D341Med (cell line): ENCODE results near the gene RABL6.
"Not testable (repeated sequence)": the region's sequence is repeated elsewhere in the genome, so short reads cannot be mapped to it uniquely, and the experiment has no call there.

Source experiments
- DNase-seq: peaks from one replicate; pipeline ENCODE4 v3.0.0; 2012; ENCODE audit warnings: low spot score

The RABL6 gene

DNA sequence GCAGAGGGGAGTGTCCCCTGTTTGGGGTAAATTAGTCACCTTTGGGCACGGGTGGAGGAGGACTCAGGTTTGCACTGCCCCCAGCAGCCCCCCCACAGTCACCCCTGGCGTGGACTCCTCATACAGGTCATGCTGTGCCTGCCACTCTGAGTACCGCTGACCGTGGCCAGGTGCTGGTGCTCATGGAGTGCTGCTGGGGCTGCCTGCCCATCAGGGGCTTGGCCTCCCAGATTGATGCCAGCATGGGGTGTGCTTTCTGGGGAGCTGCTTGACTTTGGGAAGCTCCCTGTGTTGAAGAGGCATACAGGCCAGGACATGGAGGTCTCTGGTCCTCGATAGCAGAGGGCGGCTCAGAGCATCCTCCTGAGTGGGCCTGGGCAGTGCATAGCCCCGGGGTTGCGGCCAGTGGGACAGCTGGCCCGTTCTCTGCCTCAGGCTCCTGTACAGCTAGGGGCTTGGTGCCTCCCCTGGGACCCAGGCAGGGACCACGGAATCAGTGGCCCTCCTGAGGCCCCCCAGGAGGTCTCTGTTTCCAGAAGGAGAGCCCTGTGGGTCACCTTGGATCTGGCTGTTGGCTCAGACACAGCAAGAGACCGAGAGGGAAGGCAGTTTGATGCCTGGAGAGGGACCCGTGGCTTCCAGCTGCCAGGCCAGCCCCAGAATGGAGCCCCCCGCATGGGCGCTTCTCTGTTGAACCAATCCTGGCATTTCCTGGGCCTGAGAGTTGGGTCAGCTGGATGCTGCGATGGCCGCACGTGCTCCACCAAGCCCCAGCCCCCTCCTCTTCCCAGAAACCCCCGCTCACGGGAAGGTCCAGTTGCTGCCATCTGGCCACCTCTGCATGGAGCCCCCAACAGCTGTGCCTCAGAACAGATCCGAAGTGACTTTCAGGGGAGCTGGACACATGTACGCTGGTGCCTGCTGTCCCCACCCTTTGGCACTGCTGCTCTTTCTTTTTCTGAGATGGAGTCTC lies 28.5 kb downstream of the RABL6 start:
- DNase-seq = no peak

DNA sequence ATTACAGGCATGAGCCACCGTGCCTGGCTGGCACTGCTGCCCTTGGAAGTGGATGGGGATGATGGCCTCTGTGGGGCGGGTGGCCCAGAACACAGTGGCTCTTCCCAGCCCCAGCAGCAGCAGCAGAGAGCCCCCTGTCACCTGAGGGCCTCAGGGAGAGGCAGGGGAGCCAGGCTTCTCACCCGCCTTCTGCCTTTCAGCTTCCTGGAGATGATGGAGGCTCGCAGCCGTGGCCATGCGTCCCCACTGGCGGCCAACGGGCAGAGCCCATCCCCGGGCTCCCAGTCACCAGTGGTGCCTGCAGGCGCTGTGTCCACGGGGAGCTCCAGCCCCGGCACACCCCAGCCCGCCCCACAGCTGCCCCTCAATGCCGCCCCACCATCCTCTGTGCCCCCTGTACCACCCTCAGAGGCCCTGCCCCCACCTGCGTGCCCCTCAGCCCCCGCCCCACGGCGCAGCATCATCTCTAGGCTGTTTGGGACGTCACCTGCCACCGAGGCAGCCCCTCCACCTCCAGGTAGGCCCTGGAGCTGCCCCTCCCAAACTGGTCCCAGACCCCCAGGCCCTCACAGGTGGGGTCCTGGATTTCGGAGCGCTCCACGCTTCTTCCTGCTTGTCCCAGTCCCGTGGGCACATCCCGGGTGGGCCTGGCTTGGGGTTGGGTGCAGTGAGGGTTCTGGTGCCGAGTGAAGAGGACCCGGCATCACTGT lies 29.6 kb downstream of the RABL6 start:
- no peak for DNase-seq

DNA sequence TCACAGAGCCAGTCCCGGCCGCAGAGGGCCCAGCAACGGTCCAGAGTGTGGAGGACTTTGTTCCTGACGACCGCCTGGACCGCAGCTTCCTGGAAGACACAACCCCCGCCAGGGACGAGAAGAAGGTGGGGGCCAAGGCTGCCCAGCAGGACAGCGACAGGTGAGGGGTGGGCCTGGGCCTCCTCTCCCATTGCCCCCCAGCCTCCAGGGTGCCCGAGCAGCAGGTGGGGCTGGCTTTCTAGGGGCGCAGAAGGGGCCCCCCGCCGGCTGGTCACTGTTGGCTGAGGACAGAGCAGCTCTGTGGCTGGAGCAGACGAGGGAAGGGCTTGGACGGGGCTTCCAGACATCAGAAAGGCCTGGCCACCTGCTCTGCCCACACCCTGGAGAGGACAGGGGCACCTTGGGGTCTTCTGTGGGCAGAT lies 30.1 kb downstream of the RABL6 start:
- not testable (repeated sequence) for DNase-seq

DNA sequence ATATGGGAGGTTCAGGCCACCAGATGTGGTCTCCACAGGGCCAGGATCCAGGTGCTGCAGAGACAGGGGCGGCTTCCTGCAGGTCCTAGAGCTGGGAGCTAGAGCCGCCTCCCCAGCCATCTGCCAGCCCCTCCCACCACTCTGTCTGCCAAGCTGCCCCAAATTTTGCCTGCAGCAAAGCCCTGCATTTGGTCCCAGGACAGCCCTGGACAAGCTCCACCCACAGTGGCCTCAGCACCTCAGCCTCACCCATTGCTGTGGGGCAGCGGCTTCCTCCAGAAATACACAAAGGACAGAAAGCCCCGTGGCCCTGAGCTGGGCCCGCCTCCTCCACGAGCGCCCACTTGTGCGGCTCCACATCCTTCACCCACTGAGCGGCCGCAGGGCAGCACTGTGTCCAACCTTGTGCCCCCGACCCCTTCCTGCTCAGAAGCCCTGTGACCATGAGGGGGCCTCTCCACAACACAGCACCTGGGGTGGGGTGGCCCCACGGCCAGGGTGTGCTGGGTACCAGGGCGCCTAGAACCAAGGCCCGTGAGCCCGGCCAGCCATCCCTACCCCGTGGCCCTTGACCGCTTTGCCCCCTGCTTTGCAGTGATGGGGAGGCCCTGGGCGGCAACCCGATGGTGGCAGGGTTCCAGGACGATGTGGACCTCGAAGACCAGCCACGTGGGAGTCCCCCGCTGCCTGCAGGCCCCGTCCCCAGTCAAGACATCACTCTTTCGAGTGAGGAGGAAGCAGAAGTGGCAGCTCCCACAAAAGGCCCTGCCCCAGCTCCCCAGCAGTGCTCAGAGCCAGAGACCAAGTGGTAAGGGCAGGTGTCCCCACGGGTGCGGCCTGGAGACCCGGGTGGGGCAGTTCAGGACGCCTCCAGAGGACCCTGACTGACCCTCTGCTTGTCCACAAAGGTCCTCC lies 30.8 kb downstream of the RABL6 start:
- DNase-seq = no peak

DNA sequence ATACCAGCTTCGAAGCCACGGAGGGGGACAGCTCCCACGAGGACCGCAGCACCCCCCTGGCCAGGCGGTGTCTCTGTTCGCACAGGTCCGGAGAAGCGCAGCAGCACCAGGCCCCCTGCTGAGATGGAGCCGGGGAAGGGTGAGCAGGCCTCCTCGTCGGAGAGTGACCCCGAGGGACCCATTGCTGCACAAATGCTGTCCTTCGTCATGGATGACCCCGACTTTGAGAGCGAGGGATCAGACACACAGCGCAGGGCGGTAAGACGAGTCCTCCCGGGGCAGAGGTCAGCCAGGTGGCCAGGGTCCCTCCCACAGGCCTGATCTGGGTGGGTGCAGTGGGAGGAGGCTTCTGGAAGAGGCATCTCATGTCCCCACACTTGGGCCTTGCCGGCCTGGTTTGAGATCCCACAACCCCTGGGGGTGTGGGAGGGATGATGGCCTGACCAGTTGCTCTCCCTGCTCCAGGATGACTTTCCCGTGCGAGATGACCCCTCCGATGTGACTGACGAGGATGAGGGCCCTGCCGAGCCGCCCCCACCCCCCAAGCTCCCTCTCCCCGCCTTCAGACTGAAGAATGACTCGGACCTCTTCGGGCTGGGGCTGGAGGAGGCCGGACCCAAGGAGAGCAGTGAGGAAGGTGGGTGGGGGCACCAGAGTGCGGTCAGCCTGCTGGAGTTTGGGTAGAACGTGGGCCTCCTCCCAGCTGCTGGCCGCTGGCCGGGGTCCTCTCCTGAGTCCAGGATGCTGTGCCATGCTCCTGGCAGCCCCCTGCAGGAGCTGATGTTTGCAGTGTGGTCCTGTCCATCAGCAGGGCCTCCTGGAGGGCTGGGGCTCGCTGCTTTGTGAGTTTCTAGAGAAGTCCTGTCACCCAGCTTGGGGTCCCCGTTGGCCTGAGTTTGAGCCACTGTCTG lies 31.7 kb downstream of the RABL6 start:
- DNase-seq = no peak

DNA sequence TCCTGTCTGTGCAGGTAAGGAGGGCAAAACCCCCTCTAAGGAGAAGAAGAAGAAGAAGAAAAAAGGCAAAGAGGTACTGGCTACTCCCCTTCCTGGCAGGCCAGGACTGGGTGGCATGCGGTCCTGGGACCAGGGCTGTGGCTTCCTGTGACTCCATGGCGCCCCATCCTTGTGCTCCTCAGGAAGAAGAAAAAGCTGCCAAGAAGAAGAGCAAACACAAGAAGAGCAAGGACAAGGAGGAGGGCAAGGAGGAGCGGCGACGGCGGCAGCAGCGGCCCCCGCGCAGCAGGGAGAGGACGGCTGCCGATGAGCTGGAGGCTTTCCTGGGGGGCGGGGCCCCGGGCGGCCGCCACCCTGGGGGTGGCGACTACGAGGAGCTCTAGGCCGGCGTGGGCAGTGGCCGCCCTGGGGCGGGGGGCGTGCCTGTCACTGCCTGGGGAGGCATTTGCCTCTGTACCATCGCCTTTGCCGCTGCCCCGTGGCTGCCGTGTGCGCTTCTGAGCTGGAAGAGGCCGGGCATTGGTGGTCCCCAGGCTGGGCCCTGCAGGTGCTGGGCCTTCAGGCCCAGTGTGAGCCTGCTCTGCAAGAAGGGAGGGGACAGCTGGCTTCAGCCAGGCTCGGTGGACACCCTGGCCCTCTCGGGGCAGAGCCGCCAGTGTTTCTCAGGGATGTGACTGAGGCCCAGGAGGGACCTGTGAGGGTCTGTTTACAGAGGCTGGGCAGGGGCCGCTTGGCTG lies 32.6 kb downstream of the RABL6 start:
- DNase-seq = no peak

DNA sequence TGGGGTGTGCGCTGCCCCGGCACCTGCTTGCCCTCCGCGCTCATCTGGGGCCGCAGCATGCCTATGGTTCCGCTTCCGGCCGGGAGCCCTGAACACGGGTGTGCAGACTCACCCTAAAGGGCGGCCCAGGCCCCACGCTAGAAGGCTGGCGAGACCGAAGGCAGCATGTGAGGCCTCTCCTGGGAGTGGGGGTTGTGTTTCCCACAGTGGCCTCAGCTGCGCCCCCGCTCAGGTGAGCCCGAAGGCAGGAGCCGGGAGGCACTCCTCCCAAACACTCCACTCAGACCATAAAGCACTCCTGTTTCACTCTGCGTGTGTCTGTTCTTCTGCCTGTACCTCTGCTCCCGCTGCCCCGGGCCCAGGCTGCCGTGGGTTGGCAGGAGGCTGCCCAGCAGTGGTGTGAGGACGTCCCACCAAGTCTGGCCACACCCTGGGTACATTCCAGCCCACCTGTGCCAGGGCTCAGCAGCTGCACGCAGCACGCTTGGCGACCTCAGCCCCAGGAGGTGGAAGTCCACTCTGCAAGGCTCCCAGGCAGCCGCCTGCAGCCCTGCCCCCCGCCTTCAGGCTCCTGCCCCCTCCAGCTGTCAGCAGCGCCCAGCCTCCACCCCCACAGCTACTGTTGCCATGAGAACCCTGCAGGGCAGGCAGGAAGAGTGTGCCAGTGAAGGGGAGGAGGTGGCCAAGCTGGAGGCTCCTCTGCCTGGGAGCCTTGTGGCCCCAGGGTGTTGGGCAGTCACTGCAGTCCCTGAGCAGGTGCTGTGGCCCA lies 33.3 kb downstream of the RABL6 start:
- DNase-seq = peak; percentile 75

DNA sequence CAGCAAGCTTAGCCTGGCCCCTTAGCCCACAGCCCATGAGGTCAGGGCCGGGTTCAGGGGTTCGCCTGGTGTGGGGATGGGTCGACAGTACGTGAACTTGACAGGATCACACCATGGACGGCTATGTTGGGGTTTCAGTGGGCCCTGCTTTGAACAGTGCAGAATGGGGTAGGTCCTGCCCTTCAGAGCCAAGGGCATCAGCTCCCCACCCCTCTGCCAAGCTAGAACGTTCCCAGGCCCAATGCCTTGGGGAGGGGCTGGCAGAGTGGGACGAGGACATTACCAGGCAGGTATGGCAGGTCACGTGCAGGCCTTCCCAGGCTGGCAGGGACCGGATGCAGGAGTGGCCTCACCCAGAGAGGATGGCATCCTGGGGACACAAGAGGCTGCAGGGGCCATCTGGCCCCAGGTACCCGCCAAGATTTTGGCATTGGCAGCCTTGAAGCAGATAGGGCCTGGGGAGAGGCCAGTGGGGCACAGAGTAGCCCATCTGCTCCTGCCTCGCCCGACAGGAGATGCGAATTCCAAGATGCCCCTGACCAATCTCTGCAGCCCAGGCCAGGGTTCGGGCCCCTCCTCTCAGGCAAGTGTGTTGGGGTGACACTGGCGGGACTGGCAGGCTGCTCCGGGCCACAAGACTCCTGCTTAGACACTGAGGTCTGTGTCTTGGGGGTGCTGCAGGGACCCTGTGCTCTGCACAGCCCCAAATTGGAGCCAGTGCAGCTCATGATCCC lies 34.1 kb downstream of the RABL6 start:
- DNase-seq = not testable (repeated sequence)

DNA sequence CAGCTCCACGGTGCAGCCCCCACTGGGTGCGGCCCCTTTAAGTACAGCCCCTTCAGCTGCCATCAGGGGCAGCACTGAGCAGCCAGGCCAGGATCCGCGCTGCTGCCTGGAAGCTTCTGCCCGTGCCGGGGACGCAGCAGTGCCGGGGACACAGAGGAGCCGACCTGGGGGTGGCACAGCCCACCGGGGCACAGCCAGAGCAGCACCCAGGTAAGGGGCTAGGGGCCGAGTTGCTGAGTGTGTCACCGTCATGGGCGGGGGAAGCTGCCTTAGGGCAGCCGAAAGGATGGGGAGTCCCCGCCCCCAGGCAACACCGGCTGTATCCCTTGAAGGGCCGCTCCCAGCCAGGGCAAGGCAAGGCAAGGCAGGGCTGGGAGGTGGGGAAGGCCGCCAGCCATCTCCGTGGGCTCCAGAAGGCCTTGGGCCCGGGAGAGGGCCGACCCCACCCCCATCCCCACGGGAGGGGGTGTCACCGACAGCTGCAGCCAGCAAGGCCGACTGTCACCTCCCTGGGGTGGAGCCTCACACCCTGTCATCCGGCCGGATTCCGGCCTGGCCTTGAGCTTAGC lies 34.7 kb downstream of the RABL6 start, which contains the start of gene AJM1:
Gene AJM1, plus strand, starts transcription at position 99 of the 569 bp plus-strand sequence. CDS start 1,937 bp downstream, outside the sequence.
- DNase-seq = peak; percentile 84

DNA sequence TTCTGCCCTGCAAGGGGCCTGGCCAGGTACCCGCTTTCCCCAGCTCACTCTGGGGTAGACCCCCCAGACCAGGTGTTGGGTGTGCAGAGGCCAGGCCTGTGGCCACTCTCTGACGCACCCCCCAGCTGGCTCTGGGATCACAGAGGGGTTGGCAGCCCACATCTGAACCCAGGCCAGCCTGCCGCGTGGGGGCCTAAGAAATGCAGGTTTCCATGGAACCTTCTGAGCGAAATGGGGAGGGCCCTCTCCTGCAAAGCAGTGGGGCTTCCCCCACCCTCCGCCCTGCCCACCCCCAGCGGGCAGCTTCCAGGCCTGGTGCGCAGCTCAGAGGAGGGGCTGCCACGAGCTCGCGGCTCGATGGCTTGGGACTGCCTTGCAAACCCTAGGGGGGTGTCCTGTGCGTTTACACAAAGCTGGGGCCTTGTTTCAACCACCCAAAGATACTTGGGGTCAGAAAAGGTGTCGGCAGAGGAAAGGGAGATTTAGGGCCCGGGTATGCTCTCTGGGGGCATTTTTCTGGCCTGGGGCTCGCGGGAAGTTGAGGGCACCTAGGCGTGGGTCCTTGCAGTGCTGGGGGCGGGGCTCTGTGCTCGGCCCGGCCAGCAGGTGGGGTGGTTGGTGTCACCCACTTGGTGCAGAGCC lies 35.5 kb downstream of the RABL6 start:
- DNase-seq = not testable (repeated sequence)

DNA sequence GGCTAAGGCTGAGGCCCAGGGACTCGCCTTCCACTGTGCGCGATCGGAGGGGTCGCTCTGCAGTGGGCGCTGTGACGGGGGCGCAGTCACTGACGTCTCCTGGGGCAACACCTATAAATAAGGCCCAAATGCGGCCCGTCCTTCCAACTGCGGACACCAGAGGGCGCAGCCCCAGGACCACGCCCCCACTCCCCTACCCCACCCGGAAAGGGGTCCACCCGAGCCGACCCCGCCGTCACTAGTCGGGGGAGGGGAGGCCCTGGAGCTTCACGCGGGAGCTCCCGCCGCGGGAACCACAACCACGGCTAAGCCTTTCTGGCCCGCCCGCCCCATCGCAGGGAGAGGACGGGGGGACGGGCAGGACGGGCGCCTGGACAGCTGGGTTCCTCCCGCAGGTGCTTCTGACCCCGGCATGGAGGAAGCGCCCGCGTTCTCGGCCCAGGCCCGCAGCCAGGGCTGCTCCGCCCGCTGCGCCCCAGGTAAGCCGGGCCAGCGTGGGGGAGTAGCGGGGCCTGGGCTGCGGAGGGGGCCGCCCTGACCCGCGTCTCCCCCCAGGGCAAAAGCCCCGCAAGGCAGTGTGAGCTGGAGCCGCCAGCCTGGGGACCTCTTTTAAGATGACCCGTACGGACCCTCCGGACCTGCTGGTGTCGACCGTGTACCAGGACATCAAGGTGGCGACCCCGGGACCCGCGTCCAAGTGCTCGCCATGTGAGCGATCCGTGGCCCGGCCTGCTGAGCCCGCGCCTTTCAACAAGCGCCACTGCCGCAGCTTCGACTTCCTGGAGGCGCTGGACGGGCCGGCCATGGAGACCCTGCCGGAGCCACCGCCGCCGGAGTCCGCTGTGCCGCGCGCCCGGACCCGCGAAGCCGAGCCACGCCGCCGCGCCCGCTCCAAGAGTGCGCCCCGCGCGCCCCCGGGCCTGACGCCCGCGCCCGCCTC lies 36.3 kb downstream of the RABL6 start:
- not testable (repeated sequence) for DNase-seq

DNA sequence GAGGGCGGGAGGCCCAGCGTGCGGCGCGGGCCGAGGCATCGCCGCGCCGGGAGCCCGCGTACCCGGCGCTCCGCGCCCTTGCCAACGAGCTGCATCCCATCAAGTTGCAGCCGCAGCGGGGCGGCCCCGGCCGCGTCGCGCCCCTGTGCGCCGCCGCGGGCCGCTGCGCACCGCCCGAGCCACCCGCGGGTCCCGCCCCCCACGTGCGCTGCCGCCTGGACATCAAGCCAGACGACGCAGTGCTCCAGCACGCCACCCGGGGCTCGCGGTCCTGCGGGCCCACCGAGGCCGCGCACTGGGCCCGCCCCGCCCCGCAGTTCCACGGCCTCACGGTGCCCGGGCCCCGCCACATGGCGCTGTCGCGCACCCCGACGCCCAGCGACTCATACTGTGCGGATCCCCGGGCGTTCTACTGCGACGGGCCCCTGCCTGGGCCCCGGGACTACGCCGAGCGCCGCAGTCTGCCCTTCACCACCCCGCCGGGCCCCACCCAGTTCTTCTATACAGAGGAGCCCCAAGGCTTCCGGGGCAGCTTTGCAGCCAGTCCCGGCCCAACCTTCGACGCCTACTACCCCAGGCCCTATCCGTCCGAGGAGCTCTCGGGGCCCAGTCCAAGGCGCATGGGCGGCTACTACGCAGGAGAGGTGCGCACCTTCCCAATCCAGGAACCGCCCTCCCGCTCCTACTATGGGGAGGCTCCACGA lies 37.2 kb downstream of the RABL6 start:
- no peak for DNase-seq

DNA sequence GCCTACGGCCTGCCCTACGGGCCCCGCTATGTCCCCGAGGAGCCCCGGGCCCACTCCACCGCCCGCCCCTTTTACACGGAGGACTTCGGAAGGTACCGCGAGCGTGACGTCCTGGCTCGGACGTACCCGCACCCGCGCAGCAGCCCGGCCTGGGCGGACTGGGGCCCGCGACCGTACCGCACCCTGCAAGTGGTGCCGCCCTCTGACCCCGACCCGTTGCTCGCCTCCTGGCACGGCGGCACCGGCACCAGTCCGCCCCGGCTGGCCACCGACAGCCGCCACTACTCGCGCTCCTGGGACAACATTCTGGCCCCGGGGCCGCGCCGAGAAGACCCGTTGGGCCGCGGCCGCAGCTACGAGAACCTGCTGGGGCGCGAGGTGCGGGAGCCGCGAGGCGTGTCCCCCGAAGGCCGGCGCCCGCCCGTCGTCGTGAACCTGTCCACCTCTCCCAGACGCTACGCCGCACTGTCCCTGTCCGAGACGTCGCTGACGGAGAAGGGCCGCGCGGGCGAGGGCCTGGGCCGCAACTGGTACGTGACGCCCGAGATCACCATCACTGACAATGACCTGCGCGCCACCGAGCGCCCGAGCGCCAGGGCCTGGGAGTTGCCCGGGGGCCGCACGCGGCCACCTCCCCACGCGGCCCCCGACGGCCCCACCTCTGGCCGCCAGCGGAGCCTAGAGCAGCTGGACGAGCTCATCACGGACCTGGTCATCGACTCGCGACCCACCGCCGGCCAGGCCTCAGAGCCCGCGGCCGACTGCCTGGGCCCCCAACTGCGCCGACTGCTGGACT lies 37.9 kb downstream of the RABL6 start:
- no peak for DNase-seq

DNA sequence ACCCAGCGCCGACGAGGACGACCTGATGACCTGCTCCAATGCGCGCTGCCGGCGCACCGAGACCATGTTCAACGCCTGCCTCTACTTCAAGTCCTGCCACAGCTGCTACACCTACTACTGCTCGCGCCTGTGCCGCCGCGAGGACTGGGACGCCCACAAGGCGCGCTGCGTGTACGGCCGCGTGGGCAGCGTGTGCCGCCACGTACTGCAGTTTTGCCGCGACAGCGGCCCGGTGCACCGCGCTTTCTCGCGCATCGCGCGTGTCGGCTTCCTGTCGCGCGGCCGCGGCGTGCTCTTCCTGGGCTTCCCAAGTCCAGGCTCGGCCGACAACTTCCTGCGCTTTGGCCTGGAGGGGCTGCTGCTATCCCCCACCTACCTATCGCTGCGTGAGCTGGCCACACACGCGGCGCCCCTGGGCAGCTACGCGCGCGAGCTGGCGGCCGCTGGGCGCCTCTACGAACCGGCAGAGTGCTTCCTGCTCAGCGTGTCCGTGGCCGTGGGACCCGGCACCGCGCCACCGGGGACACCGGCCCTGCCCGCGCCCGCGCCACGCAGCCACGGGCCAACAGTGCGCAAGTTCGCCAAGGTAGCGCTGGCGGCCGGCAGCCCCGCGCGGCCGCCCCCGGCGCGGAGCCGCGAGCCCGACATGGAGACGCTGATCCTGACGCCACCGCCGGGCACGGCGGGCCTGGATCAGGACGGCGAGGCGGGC lies 38.8 kb downstream of the RABL6 start:
- no peak for DNase-seq
